Liver (tissue), 9 donors: Measurements from ENCODE around the gene SLC25A25. TPM values are rescaled to one million over a fixed set of nuclear protein-coding genes. Genes with fewer than 3 reads are reported as not detected.

Source experiments
- DNase-seq: peaks from one replicate; pipeline ENCODE4 v3.0.0-alpha.2; 2017; ENCODE audit warnings: low spot score
- H3K27ac ChIP-seq, 2 donors: one replicate each; pipeline ENCODE4 v1.7.0; 2013; ENCODE audit warnings: inconsistent platforms in 2 of 2, low read length in 2 of 2, control low read depth in 1 of 2, low read depth in 1 of 2, mild to moderate bottlenecking in 1 of 2
- H3K27me3 ChIP-seq, 4 donors: one replicate each; pipeline versions ENCODE4 v1.6.1 to v1.7.0; 2013; ENCODE audit warnings: low read length in 3 of 4, inconsistent platforms in 1 of 4, mild to moderate bottlenecking in 1 of 4, moderate library complexity in 1 of 4; ENCODE audit not compliant: control insufficient read depth in 4 of 4, insufficient read depth in 4 of 4
- H3K36me3 ChIP-seq, 4 donors: one replicate each; pipeline versions ENCODE4 v1.6.1 to v1.7.0; 2013; ENCODE audit warnings: low read length in 3 of 4, mild to moderate bottlenecking in 3 of 4, low read depth in 1 of 4, moderate library complexity in 1 of 4; ENCODE audit not compliant: control insufficient read depth in 4 of 4, insufficient read depth in 3 of 4
- H3K4me1 ChIP-seq, 4 donors: one replicate each; pipeline versions ENCODE4 v1.6.1 to v1.7.0; 2013; ENCODE audit warnings: low read length in 3 of 4, mild to moderate bottlenecking in 3 of 4, moderate library complexity in 1 of 4; ENCODE audit not compliant: control insufficient read depth in 4 of 4, insufficient read depth in 4 of 4
- H3K4me3 ChIP-seq, 3 donors: one replicate each; pipeline versions ENCODE4 v1.6.1 to v1.7.0; 2013; ENCODE audit warnings: low read length in 3 of 3, control low read depth in 1 of 3, low read depth in 1 of 3, mild to moderate bottlenecking in 1 of 3
- H3K9ac ChIP-seq, 2 donors: one replicate each; pipeline ENCODE4 v1.7.0; 2013; ENCODE audit warnings: low read length in 2 of 2, mild to moderate bottlenecking in 2 of 2, moderate library complexity in 2 of 2, control low read depth in 1 of 2, low read depth in 1 of 2
- H3K9me3 ChIP-seq, 4 donors: one replicate each; pipeline versions ENCODE4 v1.6.1 to v1.7.0; 2013; ENCODE audit warnings: low read length in 3 of 4; ENCODE audit not compliant: control insufficient read depth in 4 of 4
- ATF3 ChIP-seq: IDR thresholded peaks from 2 replicates; pipeline ENCODE4 v1.6.1; 2016; ENCODE audit warnings: antibody characterized with exemption
- CTCF ChIP-seq: fragments of 150-350 bp; IDR thresholded peaks from 2 replicates; pipeline ENCODE4 v1.5.1; 2017; ENCODE audit warnings: improper control_type of control experiment, low read depth, low read length; ENCODE audit not compliant: missing input control
- EGR1 ChIP-seq, 2 donors: IDR thresholded peaks; 2 replicates each; pipeline ENCODE4 v1.6.1; 2016 to 2018; ENCODE audit warnings: antibody characterized with exemption in 2 of 2, low read depth in 2 of 2
- FOXA1 ChIP-seq: IDR thresholded peaks from 2 replicates; pipeline ENCODE4 v1.6.1; 2016; ENCODE audit warnings: antibody characterized with exemption
- FOXA2 ChIP-seq: IDR thresholded peaks from 2 replicates; pipeline ENCODE4 v1.6.1; 2016; ENCODE audit warnings: antibody characterized with exemption
- GABPA ChIP-seq, 2 donors: IDR thresholded peaks in 1 of 2; conservative IDR thresholded peaks in 1 of 2; 2 replicates each; pipeline ENCODE4 v1.6.1; 2016; ENCODE audit warnings: antibody characterized with exemption in 2 of 2, mild to moderate bottlenecking in 1 of 2, moderate library complexity in 1 of 2
- HNF4A ChIP-seq, 2 donors: conservative IDR thresholded peaks; 2 replicates each; pipeline ENCODE4 v1.6.1; 2016; ENCODE audit warnings: antibody characterized with exemption in 2 of 2, mild to moderate bottlenecking in 2 of 2
- HNF4G ChIP-seq: IDR thresholded peaks from 2 replicates; pipeline ENCODE4 v1.6.1; 2016; ENCODE audit warnings: antibody characterized with exemption
- JUND ChIP-seq, 2 donors: IDR thresholded peaks; 2 replicates each; pipeline ENCODE4 v1.6.1; 2016; ENCODE audit warnings: antibody characterized with exemption in 2 of 2
- MAX ChIP-seq: IDR thresholded peaks from 2 replicates; pipeline ENCODE4 v1.6.1; 2016; ENCODE audit warnings: antibody characterized with exemption
- NR2F2 ChIP-seq: IDR thresholded peaks from 2 replicates; pipeline ENCODE4 v1.6.1; 2016; ENCODE audit warnings: antibody characterized with exemption
- RAD21 ChIP-seq, 2 donors: IDR thresholded peaks; 2 replicates each; pipeline ENCODE4 v1.6.1; 2016; ENCODE audit warnings: antibody characterized with exemption in 2 of 2, mild to moderate bottlenecking in 2 of 2
- REST ChIP-seq: IDR thresholded peaks from 2 replicates; pipeline ENCODE4 v1.6.1; 2016; ENCODE audit warnings: antibody characterized with exemption, mild to moderate bottlenecking
- RXRA ChIP-seq, 2 donors: IDR thresholded peaks; 2 replicates each; pipeline ENCODE4 v1.6.1; 2017 to 2018; ENCODE audit warnings: antibody characterized with exemption in 2 of 2, mild to moderate bottlenecking in 1 of 2
- SP1 ChIP-seq: IDR thresholded peaks from 2 replicates; pipeline ENCODE4 v1.6.1; 2018; ENCODE audit warnings: antibody characterized with exemption, mild to moderate bottlenecking
- TAF1 ChIP-seq: conservative IDR thresholded peaks from 2 replicates; pipeline ENCODE4 v1.6.1; 2016; ENCODE audit warnings: antibody characterized with exemption, mild to moderate bottlenecking
- YY1 ChIP-seq: IDR thresholded peaks from 2 replicates; pipeline ENCODE4 v1.6.1; 2016; ENCODE audit warnings: antibody characterized with exemption, mild to moderate bottlenecking
- ZBTB33 ChIP-seq: IDR thresholded peaks from 2 replicates; pipeline ENCODE4 v1.6.1; 2016; ENCODE audit warnings: antibody characterized with exemption
- WGBS: extraction: QIAGEN DNeasy Blood & Tissue Kit; methylation state at CpG from one replicate; pipeline ENCODE4 v1.1.7; 2013; 5-methylcytosine and 5-hydroxymethylcytosine counted together
- polyA plus RNA-seq, 2 donors: library from polyadenylated mRNA; stranded (reverse) in 1 of 2; unstranded in 1 of 2; fragments of 200-250 nt in 1 of 2; fragments of >200 nt in 1 of 2; fragmentation: Nextera tagmentation in 1 of 2; extraction: Ambion mirVana in 1 of 2; gene quantifications; one replicate each; pipeline versions ENCODE4 v1.2.1 to v1.2.3, GENCODE V29; 2013 to 2015
- total RNA-seq, 2 donors: library from RNA; depleted of rRNA; stranded (reverse); fragments of >200 nt; gene quantifications; one replicate each; pipeline ENCODE4 v1.2.3, GENCODE V29; 2014
- donor health status: healthy.
- donor health status: healthy.
- donor health status: healthy.
- donor health status: healthy.
- donor health status: healthy.

The SLC25A25 gene
- total and polyA plus RNA-seq, 4 donors, result 21.7 to 74.6 (median 39.3) TPM

GRCh38 chr9:128145951-128146351 lies 77.9 kb downstream of the SLC25A25 start:
- 92% methylated on average over 13 of the region's 13 CpGs for WGBS
- no peak for DNase-seq
- H3K4me1 ChIP-seq, result peaks cover 8 to 13% (median 10%) of the 10 kb centered on the region in 4 donors
- no peak overlapping the region for H3K9ac ChIP-seq
- TF ChIP-seq ATF3 (no peak), TAF1 (no peak)
- no peak overlapping the region for H3K27ac ChIP-seq
- no peaks in the 10 kb centered on the region for H3K27me3 ChIP-seq
- H3K4me3 ChIP-seq, result no peak overlapping the region
- H3K9me3 ChIP-seq, result no peaks in the 10 kb centered on the region
- no peaks in the 10 kb centered on the region for H3K36me3 ChIP-seq

- H3K4me3 ChIP-seq, result no peak overlapping the region
- H3K36me3 ChIP-seq, result no peaks in the 10 kb centered on the region
- H3K27ac ChIP-seq, result no peak overlapping the region
- H3K27me3 ChIP-seq, result no peaks in the 10 kb centered on the region
- no peak for DNase-seq
- 97% methylated on average over 8 of the region's 8 CpGs for WGBS
- peaks cover 8 to 13% (median 10%) of the 10 kb centered on the region in 4 donors for H3K4me1 ChIP-seq
- no peaks in the 10 kb centered on the region for H3K9me3 ChIP-seq
- no peak for TF ChIP-seq FOXA1
- TF ChIP-seq EGR1 (IDR thresholded peaks at IDR 0.05; ENCODE audit: low read depth in 2 of 2), result no peak
- no peak for TF ChIP-seq HNF4G
- no peak for TF ChIP-seq ATF3
- no peak for TF ChIP-seq CTCF
- no peak for TF ChIP-seq REST
- no peak for TF ChIP-seq RAD21 (IDR thresholded peaks at IDR 0.05)
- no peak for TF ChIP-seq JUND (IDR thresholded peaks at IDR 0.05)
- TF ChIP-seq NR2F2, result no peak
- TF ChIP-seq HNF4A (conservative IDR thresholded peaks at IDR 0.05), result no peak
- no peak for TF ChIP-seq TAF1
- no peak for TF ChIP-seq MAX
- no peak for TF ChIP-seq FOXA2
- TF ChIP-seq ZBTB33, result no peak
- TF ChIP-seq SP1, result no peak
- TF ChIP-seq RXRA (IDR thresholded peaks at IDR 0.05), result no peak
- no peak for TF ChIP-seq GABPA (IDR thresholded peaks at IDR 0.05 in 1 of 2, conservative IDR thresholded peaks at IDR 0.05 in 1 of 2)
- no peak for TF ChIP-seq YY1
- no peak overlapping the region for H3K9ac ChIP-seq
Measured at GRCh38 chr9:128146591-128147120, 78.6 kb downstream of the SLC25A25 start.
